GM23338 (cell line): ENCODE measurements around the gene TUB.

Experiments used
- CREB1 ChIP-seq: fragments of 250-450 bp; sonication (Bioruptor Pico); IDR thresholded peaks from 2 replicates; pipeline ENCODE4 v1.5.0; 2020; ENCODE audit warnings: low read depth, mild to moderate bottlenecking, moderate library complexity
- ETS1 ChIP-seq: IDR thresholded peaks from 2 replicates; pipeline ENCODE4 v1.6.1; 2016; ENCODE audit warnings: antibody characterized with exemption
- EZH2 ChIP-seq: fragments of 200-600 bp; sonication (generic); IDR thresholded peaks from one replicate; pipeline ENCODE4 v1.8.0; 2017; ENCODE audit warnings: antibody characterized with exemption, mild to moderate bottlenecking, low read depth; ENCODE audit not compliant: unreplicated experiment
- EZH2phosphoT487 ChIP-seq: fragments of 200-600 bp; sonication (generic); IDR thresholded peaks from one replicate; pipeline ENCODE4 v1.8.1; 2018; ENCODE audit warnings: antibody characterized with exemption; ENCODE audit not compliant: unreplicated experiment
- JUNB ChIP-seq: IDR thresholded peaks from one replicate; pipeline ENCODE4 v1.6.1; 2016; ENCODE audit warnings: antibody characterized with exemption; ENCODE audit not compliant: unreplicated experiment
- NANOG ChIP-seq: IDR thresholded peaks from 2 replicates; pipeline ENCODE4 v1.6.1; 2016; ENCODE audit warnings: antibody characterized with exemption, borderline replicate concordance
- POLR2AphosphoS5 ChIP-seq: IDR thresholded peaks from 2 replicates; pipeline ENCODE4 v1.6.1; 2016; ENCODE audit warnings: antibody characterized with exemption, low read depth
- ZNF331 ChIP-seq: fragments of 250-450 bp; sonication (Bioruptor Pico); IDR thresholded peaks from 2 replicates; pipeline ENCODE4 v1.5.0; 2020; ENCODE audit warnings: low read depth, mild to moderate bottlenecking, moderate library complexity
- TF ChIP-seq, protein P1 (sequence below), 2 experiments: fragments of 200-600 bp in 1 of 2; sonication (generic) in 1 of 2; conservative IDR thresholded peaks; 2 replicates each; pipeline versions ENCODE4 v1.5.1 to v1.6.1; 2016 to 2017; ENCODE audit warnings: antibody characterized with exemption in 2 of 2, low read depth in 2 of 2, mild to moderate bottlenecking in 2 of 2, moderate library complexity in 1 of 2
- TF ChIP-seq, protein P2 (sequence below): IDR thresholded peaks from one replicate; pipeline ENCODE4 v1.6.1; 2018; ENCODE audit warnings: antibody characterized with exemption; ENCODE audit not compliant: unreplicated experiment

- TF ChIP-seq, protein P1, sequence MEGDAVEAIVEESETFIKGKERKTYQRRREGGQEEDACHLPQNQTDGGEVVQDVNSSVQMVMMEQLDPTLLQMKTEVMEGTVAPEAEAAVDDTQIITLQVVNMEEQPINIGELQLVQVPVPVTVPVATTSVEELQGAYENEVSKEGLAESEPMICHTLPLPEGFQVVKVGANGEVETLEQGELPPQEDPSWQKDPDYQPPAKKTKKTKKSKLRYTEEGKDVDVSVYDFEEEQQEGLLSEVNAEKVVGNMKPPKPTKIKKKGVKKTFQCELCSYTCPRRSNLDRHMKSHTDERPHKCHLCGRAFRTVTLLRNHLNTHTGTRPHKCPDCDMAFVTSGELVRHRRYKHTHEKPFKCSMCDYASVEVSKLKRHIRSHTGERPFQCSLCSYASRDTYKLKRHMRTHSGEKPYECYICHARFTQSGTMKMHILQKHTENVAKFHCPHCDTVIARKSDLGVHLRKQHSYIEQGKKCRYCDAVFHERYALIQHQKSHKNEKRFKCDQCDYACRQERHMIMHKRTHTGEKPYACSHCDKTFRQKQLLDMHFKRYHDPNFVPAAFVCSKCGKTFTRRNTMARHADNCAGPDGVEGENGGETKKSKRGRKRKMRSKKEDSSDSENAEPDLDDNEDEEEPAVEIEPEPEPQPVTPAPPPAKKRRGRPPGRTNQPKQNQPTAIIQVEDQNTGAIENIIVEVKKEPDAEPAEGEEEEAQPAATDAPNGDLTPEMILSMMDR (conservative IDR thresholded peaks at IDR 0.05; ENCODE audit: low read depth in 2 of 2), result no peak
- no peak for TF ChIP-seq EZH2phosphoT487
- TF ChIP-seq EZH2, result no peak
- no peak for TF ChIP-seq POLR2AphosphoS5
- TF ChIP-seq CREB1 (CRISPR knock-in tag), result no peak
- TF ChIP-seq, protein P2, sequence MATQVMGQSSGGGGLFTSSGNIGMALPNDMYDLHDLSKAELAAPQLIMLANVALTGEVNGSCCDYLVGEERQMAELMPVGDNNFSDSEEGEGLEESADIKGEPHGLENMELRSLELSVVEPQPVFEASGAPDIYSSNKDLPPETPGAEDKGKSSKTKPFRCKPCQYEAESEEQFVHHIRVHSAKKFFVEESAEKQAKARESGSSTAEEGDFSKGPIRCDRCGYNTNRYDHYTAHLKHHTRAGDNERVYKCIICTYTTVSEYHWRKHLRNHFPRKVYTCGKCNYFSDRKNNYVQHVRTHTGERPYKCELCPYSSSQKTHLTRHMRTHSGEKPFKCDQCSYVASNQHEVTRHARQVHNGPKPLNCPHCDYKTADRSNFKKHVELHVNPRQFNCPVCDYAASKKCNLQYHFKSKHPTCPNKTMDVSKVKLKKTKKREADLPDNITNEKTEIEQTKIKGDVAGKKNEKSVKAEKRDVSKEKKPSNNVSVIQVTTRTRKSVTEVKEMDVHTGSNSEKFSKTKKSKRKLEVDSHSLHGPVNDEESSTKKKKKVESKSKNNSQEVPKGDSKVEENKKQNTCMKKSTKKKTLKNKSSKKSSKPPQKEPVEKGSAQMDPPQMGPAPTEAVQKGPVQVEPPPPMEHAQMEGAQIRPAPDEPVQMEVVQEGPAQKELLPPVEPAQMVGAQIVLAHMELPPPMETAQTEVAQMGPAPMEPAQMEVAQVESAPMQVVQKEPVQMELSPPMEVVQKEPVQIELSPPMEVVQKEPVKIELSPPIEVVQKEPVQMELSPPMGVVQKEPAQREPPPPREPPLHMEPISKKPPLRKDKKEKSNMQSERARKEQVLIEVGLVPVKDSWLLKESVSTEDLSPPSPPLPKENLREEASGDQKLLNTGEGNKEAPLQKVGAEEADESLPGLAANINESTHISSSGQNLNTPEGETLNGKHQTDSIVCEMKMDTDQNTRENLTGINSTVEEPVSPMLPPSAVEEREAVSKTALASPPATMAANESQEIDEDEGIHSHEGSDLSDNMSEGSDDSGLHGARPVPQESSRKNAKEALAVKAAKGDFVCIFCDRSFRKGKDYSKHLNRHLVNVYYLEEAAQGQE, result no peak
- TF ChIP-seq JUNB, result no peak
- TF ChIP-seq ETS1, result no peak
- no peak for TF ChIP-seq ZNF331 (CRISPR knock-in tag)
- no peak for TF ChIP-seq NANOG
These were observed 41.3 kb upstream of the TUB start for GRCh38 chr11:8039530-8040260.
